H9 (cell line): ENCODE data around the gene SOX18. TPM values are rescaled to one million over a fixed set of nuclear protein-coding genes. Genes with fewer than 3 reads are reported as not detected.

Experiments used
- DNase-seq: peaks from one replicate; pipeline ENCODE4 v3.0.0-alpha.2; 2017
- H2AFZ ChIP-seq: one replicate; pipeline ENCODE4 v1.6.1; 2013; ENCODE audit warnings: mild to moderate bottlenecking, low read length, control low read depth, moderate library complexity
- H2AK5ac ChIP-seq: 2 replicates; pipeline ENCODE4 v1.6.1; 2013; ENCODE audit warnings: low read length, control low read depth, mixed read lengths; ENCODE audit not compliant: insufficient read length
- H2BK120ac ChIP-seq: one replicate; pipeline ENCODE4 v1.6.1; 2013; ENCODE audit warnings: low read depth, mild to moderate bottlenecking, low read length, control low read depth, inconsistent platforms; ENCODE audit not compliant: poor library complexity, severe bottlenecking
- H2BK12ac ChIP-seq: 2 replicates; pipeline ENCODE4 v1.6.1; 2013; ENCODE audit warnings: low read length, control low read depth, mixed read lengths, low read depth; ENCODE audit not compliant: insufficient read length
- H2BK15ac ChIP-seq: 2 replicates; pipeline ENCODE4 v1.6.1; 2013; ENCODE audit warnings: low read depth, low read length, control low read depth
- H2BK20ac ChIP-seq: one replicate; pipeline ENCODE4 v1.6.1; 2013; ENCODE audit warnings: low read depth, mild to moderate bottlenecking, low read length, control low read depth, inconsistent platforms; ENCODE audit not compliant: poor library complexity, severe bottlenecking
- H2BK5ac ChIP-seq: 2 replicates; pipeline ENCODE4 v1.6.1; 2013; ENCODE audit warnings: low read length, control low read depth, mixed read lengths; ENCODE audit not compliant: insufficient read length
- H3K14ac ChIP-seq: 2 replicates; pipeline ENCODE4 v1.6.1; 2013; ENCODE audit warnings: low read length, control low read depth; ENCODE audit not compliant: insufficient read depth
- H3K18ac ChIP-seq: 2 replicates; pipeline ENCODE4 v1.6.1; 2013; ENCODE audit warnings: low read depth, mild to moderate bottlenecking, mixed read lengths, low read length, control low read depth; ENCODE audit not compliant: insufficient read length
- H3K23ac ChIP-seq: 2 replicates; pipeline ENCODE4 v1.6.1; 2013; ENCODE audit warnings: low read length, control low read depth, mixed read lengths, low read depth; ENCODE audit not compliant: insufficient read length
- H3K23me2 ChIP-seq: 2 replicates; pipeline ENCODE4 v1.6.1; 2013; ENCODE audit warnings: low read depth, mild to moderate bottlenecking, mixed read lengths, low read length, control low read depth; ENCODE audit not compliant: insufficient read length, poor library complexity, severe bottlenecking
- H3K27ac ChIP-seq: 2 replicates; pipeline ENCODE4 v1.5.1; 2013; ENCODE audit warnings: low read length, control low read depth, mixed read lengths, low read depth; ENCODE audit not compliant: insufficient read length
- H3K27me3 ChIP-seq: 2 replicates; pipeline ENCODE4 v1.6.1; 2013; ENCODE audit warnings: low read length, control low read depth, inconsistent platforms; ENCODE audit not compliant: insufficient read depth
- H3K4ac ChIP-seq: 2 replicates; pipeline ENCODE4 v1.6.1; 2013; ENCODE audit warnings: low read depth, mild to moderate bottlenecking, control low read depth, inconsistent platforms, low read length, moderate library complexity
- H3K4me1 ChIP-seq: 2 replicates; pipeline ENCODE4 v1.6.1; 2013; ENCODE audit warnings: low read length, control low read depth, inconsistent platforms; ENCODE audit not compliant: insufficient read depth
- H3K4me2 ChIP-seq: 2 replicates; pipeline ENCODE4 v1.6.1; 2013; ENCODE audit warnings: low read length, control low read depth, mixed read lengths; ENCODE audit not compliant: insufficient read length, insufficient read depth
- H3K56ac ChIP-seq: 2 replicates; pipeline ENCODE4 v1.6.1; 2013; ENCODE audit warnings: low read depth, mild to moderate bottlenecking, mixed read lengths, low read length, control low read depth; ENCODE audit not compliant: insufficient read length
- H3K79me1 ChIP-seq: 2 replicates; pipeline ENCODE4 v1.6.1; 2013; ENCODE audit warnings: low read depth, mild to moderate bottlenecking, moderate library complexity, low read length, control low read depth, inconsistent platforms; ENCODE audit not compliant: insufficient read depth, poor library complexity, severe bottlenecking
- H3K79me2 ChIP-seq: 2 replicates; pipeline ENCODE4 v1.6.1; 2013; ENCODE audit warnings: low read length, control low read depth, inconsistent platforms; ENCODE audit not compliant: insufficient read depth
- H3K9ac ChIP-seq: 2 replicates; pipeline ENCODE4 v1.6.1; 2013; ENCODE audit warnings: low read length, control low read depth, mixed read lengths; ENCODE audit not compliant: insufficient read length; ENCODE audit errors: extremely low read depth
- H3K9me3 ChIP-seq: one replicate; pipeline ENCODE4 v1.6.1; 2013; ENCODE audit warnings: low read depth, low read length, inconsistent platforms; ENCODE audit not compliant: control insufficient read depth
- H3T11ph ChIP-seq: one replicate; pipeline ENCODE4 v1.6.1; 2013; ENCODE audit warnings: mild to moderate bottlenecking, low read length, control low read depth, inconsistent platforms
- H4K20me1 ChIP-seq: one replicate; pipeline ENCODE4 v1.6.1; 2013; ENCODE audit not compliant: control insufficient read depth, insufficient read length, insufficient read depth
- H4K5ac ChIP-seq: 2 replicates; pipeline ENCODE4 v1.6.1; 2013; ENCODE audit warnings: low read depth, mild to moderate bottlenecking, mixed read lengths, low read length, control low read depth; ENCODE audit not compliant: insufficient read length
- H4K8ac ChIP-seq: replicated peaks from 2 replicates; pipeline ENCODE4 v1.6.1; 2013; ENCODE audit warnings: low read length, control low read depth, mixed read lengths, low read depth; ENCODE audit not compliant: insufficient read length
- H4K91ac ChIP-seq: 2 replicates; pipeline ENCODE4 v1.6.1; 2013; ENCODE audit warnings: low read depth, mild to moderate bottlenecking, moderate library complexity, mixed read lengths, low read length, control low read depth; ENCODE audit not compliant: insufficient read length
- H3K27ac Mint-ChIP-seq, 3 experiments: 2 replicates in 2 of 3; 3 replicates in 1 of 3; pipeline ENCODE4 v1.8.0; 2020 to 2021; ENCODE audit warnings: mixed read lengths in 3 of 3, mild to moderate bottlenecking in 1 of 3, moderate library complexity in 1 of 3
- H3K27me3 Mint-ChIP-seq: 2 replicates; pipeline ENCODE4 v1.8.0; 2021; ENCODE audit warnings: low read depth, mild to moderate bottlenecking, moderate library complexity, mixed read lengths
- H3K36me3 Mint-ChIP-seq, 3 experiments: 2 replicates in 2 of 3; 3 replicates in 1 of 3; pipeline ENCODE4 v1.8.0; 2020 to 2021; ENCODE audit warnings: low read depth in 3 of 3, mixed read lengths in 3 of 3; ENCODE audit not compliant: insufficient read depth in 1 of 3
- H3K4me1 Mint-ChIP-seq, 2 experiments: 2 replicates each; pipeline ENCODE4 v1.8.0; 2020; ENCODE audit warnings: mixed read lengths in 2 of 2
- H3K4me3 Mint-ChIP-seq, 2 experiments: 2 replicates in 1 of 2; 3 replicates in 1 of 2; pipeline ENCODE4 v1.8.0; 2020 to 2021; ENCODE audit warnings: mild to moderate bottlenecking in 2 of 2, mixed read lengths in 2 of 2, moderate library complexity in 1 of 2
- H3K9me3 Mint-ChIP-seq, 2 experiments: 2 replicates in 1 of 2; 3 replicates in 1 of 2; pipeline ENCODE4 v1.8.0; 2020; ENCODE audit warnings: mild to moderate bottlenecking in 2 of 2, mixed read lengths in 2 of 2, moderate library complexity in 1 of 2
- WGBS: extraction: QIAGEN DNeasy Blood & Tissue Kit; methylation state at CpG from one replicate; pipeline ENCODE4 v1.1.7; 2013; ENCODE audit warnings: missing lambda C conversion rate, low lambda C conversion rate, mixed read lengths; ENCODE audit not compliant: insufficient read length; ENCODE audit errors: extremely low coverage; 5-methylcytosine and 5-hydroxymethylcytosine counted together
- total RNA-seq: library from RNA; stranded (reverse); gene quantifications from 2 replicates; pipeline ENCODE4 v1.2.1, GENCODE V29; 2021
- TF ChIP-seq, protein P1 (sequence below): fragments of 200-600 bp; sonication (generic); conservative IDR thresholded peaks from 3 replicates; pipeline ENCODE4 v1.8.0; 2021; ENCODE audit warnings: antibody characterized with exemption, mild to moderate bottlenecking

The SOX18 gene
- total RNA-seq, 1 experiment from 2014 or later: 2.0 TPM

DNA sequence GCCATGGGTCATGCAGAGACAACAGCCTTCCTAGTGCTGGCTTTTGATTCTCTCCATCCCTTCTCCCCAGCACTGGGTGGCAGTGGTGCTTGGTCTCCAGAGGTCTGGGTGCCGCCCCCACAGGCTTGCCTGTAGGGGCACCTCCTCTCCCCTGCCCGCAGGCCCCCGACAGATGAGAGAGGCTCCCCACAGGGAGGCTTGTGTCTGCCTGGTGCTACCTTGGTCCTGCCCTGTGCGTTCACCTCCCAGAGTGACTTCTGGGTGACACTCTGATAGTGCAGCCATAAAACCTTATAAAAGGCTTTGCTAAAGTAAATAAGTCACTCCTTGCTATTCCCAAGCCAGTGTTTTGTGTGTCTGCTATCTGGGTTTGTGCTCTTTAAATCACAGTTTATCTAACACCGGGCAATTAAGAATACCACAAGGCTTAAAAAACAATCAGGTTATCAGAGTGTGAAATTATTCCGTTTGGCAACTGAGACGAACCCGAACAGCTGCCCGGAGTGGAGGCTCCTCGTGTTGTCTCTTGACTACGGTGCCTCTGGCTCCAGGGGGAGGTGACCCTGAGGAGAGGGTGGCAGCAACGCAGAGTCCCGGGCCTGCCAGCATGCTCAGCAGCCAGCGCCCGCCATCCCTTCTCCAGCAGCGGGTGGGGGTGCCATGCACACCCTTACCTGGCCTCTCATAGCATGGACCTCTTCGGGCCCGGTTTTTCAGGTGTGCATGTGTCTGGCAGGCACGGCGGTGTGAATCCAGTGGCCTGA is 18.9 kb downstream of the SOX18 start:
- no peak for DNase-seq
- H3K9ac ChIP-seq: no peak overlapping the region
- H3K79me1 ChIP-seq: no peaks in the 10 kb centered on the region
- H2BK15ac ChIP-seq: no peak overlapping the region
- H3K23ac ChIP-seq: no peak overlapping the region
- no peak overlapping the region for H3K4ac ChIP-seq
- H3K27ac Mint-ChIP-seq: no peak overlapping the region
- H3K79me2 ChIP-seq: no peaks in the 10 kb centered on the region
- H3K18ac ChIP-seq: no peak overlapping the region
- no peak overlapping the region for H2BK120ac ChIP-seq
- H3K56ac ChIP-seq: no peak overlapping the region
- no peak overlapping the region for H3K4me3 Mint-ChIP-seq
- H3T11ph ChIP-seq: no peak overlapping the region
- H3K4me2 ChIP-seq: no peak overlapping the region
- H4K8ac ChIP-seq: no peak overlapping the region
- no peak overlapping the region for H2AK5ac ChIP-seq
- H3K23me2 ChIP-seq: no peaks in the 10 kb centered on the region
- no peak overlapping the region for H3K27ac ChIP-seq
- no peak overlapping the region for H2BK20ac ChIP-seq
- no CpG with 5 or more reads among the region's 20 CpGs for WGBS
- peaks cover 6 to 7% of the 10 kb centered on the region in 2 experiments; a peak in 3 of 4 replicates for H3K4me1 Mint-ChIP-seq
- H3K9me3 Mint-ChIP-seq: no peaks in the 10 kb centered on the region
- H4K20me1 ChIP-seq: no peaks in the 10 kb centered on the region
- no peak overlapping the region for H2AFZ ChIP-seq
- no peak overlapping the region for H4K5ac ChIP-seq
- H4K91ac ChIP-seq: no peak overlapping the region
- no peaks in the 10 kb centered on the region for H3K27me3 ChIP-seq
- no peak overlapping the region for H3K14ac ChIP-seq
- no peaks in the 10 kb centered on the region; the same call in 1 of the 2 replicates for H3K4me1 ChIP-seq
- no peaks in the 10 kb centered on the region for H3K27me3 Mint-ChIP-seq
- H3K36me3 Mint-ChIP-seq: peaks cover 29 to 84% (median 66%) of the 10 kb centered on the region in 3 experiments
- H2BK12ac ChIP-seq: no peak overlapping the region
- TF ChIP-seq, protein P1, sequence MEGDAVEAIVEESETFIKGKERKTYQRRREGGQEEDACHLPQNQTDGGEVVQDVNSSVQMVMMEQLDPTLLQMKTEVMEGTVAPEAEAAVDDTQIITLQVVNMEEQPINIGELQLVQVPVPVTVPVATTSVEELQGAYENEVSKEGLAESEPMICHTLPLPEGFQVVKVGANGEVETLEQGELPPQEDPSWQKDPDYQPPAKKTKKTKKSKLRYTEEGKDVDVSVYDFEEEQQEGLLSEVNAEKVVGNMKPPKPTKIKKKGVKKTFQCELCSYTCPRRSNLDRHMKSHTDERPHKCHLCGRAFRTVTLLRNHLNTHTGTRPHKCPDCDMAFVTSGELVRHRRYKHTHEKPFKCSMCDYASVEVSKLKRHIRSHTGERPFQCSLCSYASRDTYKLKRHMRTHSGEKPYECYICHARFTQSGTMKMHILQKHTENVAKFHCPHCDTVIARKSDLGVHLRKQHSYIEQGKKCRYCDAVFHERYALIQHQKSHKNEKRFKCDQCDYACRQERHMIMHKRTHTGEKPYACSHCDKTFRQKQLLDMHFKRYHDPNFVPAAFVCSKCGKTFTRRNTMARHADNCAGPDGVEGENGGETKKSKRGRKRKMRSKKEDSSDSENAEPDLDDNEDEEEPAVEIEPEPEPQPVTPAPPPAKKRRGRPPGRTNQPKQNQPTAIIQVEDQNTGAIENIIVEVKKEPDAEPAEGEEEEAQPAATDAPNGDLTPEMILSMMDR: no peak
- H3K9me3 ChIP-seq: no peaks in the 10 kb centered on the region
- H2BK5ac ChIP-seq: no peak overlapping the region
